Stomach (tissue), 9 donors: Measurements from ENCODE around the gene TMTC1. TPM values are rescaled to one million over a fixed set of nuclear protein-coding genes. Genes with fewer than 3 reads are reported as not detected.

ENCODE experiments used
- DNase-seq, 2 donors: peaks; one replicate each; pipeline versions ENCODE4 v3.0.0 to v3.0.0-alpha.2; 2013 to 2019
- H3K27ac ChIP-seq, 5 donors: fragments of 200-600 bp in 4 of 5; sonication (generic) in 4 of 5; one replicate each; pipeline ENCODE4 v1.5.1; 2013 to 2019; ENCODE audit warnings: mild to moderate bottlenecking in 1 of 5, moderate library complexity in 1 of 5
- H3K27me3 ChIP-seq, 3 donors: fragments of 200-600 bp; sonication (generic); one replicate each; pipeline ENCODE4 v1.5.1; 2017 to 2019; ENCODE audit warnings: mixed run types in 1 of 3
- H3K36me3 ChIP-seq, 4 donors: fragments of 200-600 bp; sonication (generic); 1 replicate in 3 of 4; 2 replicates in 1 of 4; pipeline ENCODE4 v1.5.1; 2016 to 2019
- H3K4me1 ChIP-seq, 4 donors: fragments of 200-600 bp; sonication (generic); one replicate each; pipeline ENCODE4 v1.5.1; 2016 to 2019
- H3K4me3 ChIP-seq, 4 donors: fragments of 200-600 bp; sonication (generic) in 3 of 4; one replicate each; pipeline ENCODE4 v1.5.1; 2016 to 2019; ENCODE audit warnings: mild to moderate bottlenecking in 1 of 4
- H3K9me3 ChIP-seq, 4 donors: fragments of 200-600 bp; sonication (generic); one replicate each; pipeline ENCODE4 v1.5.1; 2016 to 2019
- EP300 ChIP-seq: sonication (generic); formaldehyde crosslinking; IDR thresholded peaks from one replicate; pipeline ENCODE4 v1.6.1; 2017; ENCODE audit warnings: antibody characterized with exemption
- POLR2A ChIP-seq, 4 donors: fragments of 450-650 bp; IDR thresholded peaks; one replicate each; pipeline ENCODE4 v1.6.1; 2016; ENCODE audit warnings: antibody characterized with exemption in 4 of 4, control low read depth in 2 of 4, mild to moderate bottlenecking in 1 of 4, moderate library complexity in 1 of 4
- POLR2AphosphoS5 ChIP-seq, 3 donors: sonication (generic); formaldehyde crosslinking; IDR thresholded peaks; one replicate each; pipeline ENCODE4 v1.6.1; 2016; ENCODE audit warnings: antibody characterized with exemption in 3 of 3
- WGBS, 5 donors: extraction: QIAGEN DNeasy Blood & Tissue Kit in 3 of 5; methylation state at CpG; one replicate each; pipeline versions ENCODE4 v1.1.5 to v1.1.7; 2013 to 2018; 5-methylcytosine and 5-hydroxymethylcytosine counted together
- intact Hi-C: fragments of 100-400 bp; cut with DNase I; formaldehyde crosslinking; loops from one replicate; pipeline ENCODE4 v1.15.1; 2023; ENCODE audit warnings: low total_unique reads
- polyA plus RNA-seq, 3 donors: library from polyadenylated mRNA; stranded (reverse); fragments of 200-250 nt; gene quantifications; one replicate each; pipeline ENCODE4 v1.2.3, GENCODE V29; 2013
- total RNA-seq, 5 donors: library from RNA; depleted of rRNA; stranded (reverse); fragments of >200 nt; gene quantifications; one replicate each; pipeline versions ENCODE4 v1.1.0 to v1.2.3, GENCODE V29; 2014 to 2016
- TF ChIP-seq, protein P1 (sequence below), 7 experiments: fragments of 450-650 bp in 4 of 7; fragments of 200-600 bp in 3 of 7; sonication (generic) in 3 of 7; IDR thresholded peaks; one replicate each; pipeline ENCODE4 v1.5.1; 2016 to 2019; ENCODE audit warnings: antibody characterized with exemption in 7 of 7, control low read depth in 2 of 7, mild to moderate bottlenecking in 1 of 7
- donor health status: healthy with polysubstance abuse.
- donor health status: Bipolar disorder and iron deficiency.
- donor health status: healthy.

The TMTC1 gene
- total and polyA plus RNA-seq, 8 donors = 1.5 to 76.8 (median 19.1) TPM

DNA sequence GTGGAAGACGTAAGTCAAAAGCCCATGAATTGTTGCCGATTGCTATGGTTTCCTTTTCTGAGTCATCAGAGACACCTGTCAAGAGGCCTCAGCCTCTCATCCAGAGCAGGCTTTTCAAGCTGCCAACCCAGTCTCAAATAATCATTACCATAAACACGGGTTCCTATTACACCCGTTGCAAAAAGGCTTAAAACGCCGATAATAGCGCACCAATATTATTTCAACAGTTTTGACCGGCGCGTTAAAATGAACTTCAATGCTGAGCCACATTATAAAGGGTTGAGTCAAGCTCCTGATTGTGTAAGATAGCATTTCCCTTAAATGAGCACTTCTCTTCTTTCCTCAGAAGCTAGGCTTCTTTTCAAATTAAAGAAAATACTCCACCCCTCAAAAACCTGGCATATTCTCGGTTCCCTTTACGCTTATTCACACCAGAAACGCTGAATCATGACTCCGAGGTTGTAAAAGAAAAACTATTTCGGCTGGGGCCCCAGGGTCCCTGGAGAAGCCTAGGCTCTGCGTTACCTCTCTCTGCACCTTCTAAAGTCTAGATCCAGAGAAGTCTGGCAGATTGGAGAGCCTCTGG, 1.4 kb downstream of the TMTC1 start:
- peak overlapping the region; percentile 52 to 90 (median 85) for H3K27ac ChIP-seq
- peaks cover 6 to 25% (median 15%) of the 10 kb centered on the region in 4 donors for H3K4me1 ChIP-seq
- no peaks in the 10 kb centered on the region for H3K36me3 ChIP-seq
- peaks cover 0 to 48% (median 22%) of the 10 kb centered on the region in 3 donors for H3K27me3 ChIP-seq
- intact Hi-C loops = no loop called here
- WGBS, 5 donors = 6 to 11% (median 8%) methylated on average over 16 of the region's 16 CpGs
- DNase-seq = peak in 1 of 2 donors; percentile 41
- peaks cover 0 to 8% (median 0%) of the 10 kb centered on the region in 4 donors for H3K9me3 ChIP-seq
- peak overlapping the region; percentile 72 to 87 (median 80) for H3K4me3 ChIP-seq
- TF ChIP-seq, protein P1, sequence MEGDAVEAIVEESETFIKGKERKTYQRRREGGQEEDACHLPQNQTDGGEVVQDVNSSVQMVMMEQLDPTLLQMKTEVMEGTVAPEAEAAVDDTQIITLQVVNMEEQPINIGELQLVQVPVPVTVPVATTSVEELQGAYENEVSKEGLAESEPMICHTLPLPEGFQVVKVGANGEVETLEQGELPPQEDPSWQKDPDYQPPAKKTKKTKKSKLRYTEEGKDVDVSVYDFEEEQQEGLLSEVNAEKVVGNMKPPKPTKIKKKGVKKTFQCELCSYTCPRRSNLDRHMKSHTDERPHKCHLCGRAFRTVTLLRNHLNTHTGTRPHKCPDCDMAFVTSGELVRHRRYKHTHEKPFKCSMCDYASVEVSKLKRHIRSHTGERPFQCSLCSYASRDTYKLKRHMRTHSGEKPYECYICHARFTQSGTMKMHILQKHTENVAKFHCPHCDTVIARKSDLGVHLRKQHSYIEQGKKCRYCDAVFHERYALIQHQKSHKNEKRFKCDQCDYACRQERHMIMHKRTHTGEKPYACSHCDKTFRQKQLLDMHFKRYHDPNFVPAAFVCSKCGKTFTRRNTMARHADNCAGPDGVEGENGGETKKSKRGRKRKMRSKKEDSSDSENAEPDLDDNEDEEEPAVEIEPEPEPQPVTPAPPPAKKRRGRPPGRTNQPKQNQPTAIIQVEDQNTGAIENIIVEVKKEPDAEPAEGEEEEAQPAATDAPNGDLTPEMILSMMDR (IDR thresholded peaks at IDR 0.05) = no peak
- TF ChIP-seq POLR2AphosphoS5 (IDR thresholded peaks at IDR 0.05) = peak in 2 of 3 donors; percentile 26 to 48
- no peak for TF ChIP-seq POLR2A (IDR thresholded peaks at IDR 0.05)
- TF ChIP-seq EP300 = no peak

- peaks cover 6 to 25% (median 15%) of the 10 kb centered on the region in 4 donors for H3K4me1 ChIP-seq
- H3K27ac ChIP-seq = peak overlapping the region in 3 of 5 donors; percentile 85 to 90 (median 87)
- no peak for TF ChIP-seq EP300
- TF ChIP-seq, protein P1 (IDR thresholded peaks at IDR 0.05) = no peak
- no peak for TF ChIP-seq POLR2A (IDR thresholded peaks at IDR 0.05)
- no peak for TF ChIP-seq POLR2AphosphoS5 (IDR thresholded peaks at IDR 0.05)
- intact Hi-C loops = no loop called here
- no peak for DNase-seq
- WGBS, 5 donors = 50 to 58% (median 53%) methylated on average over 2 of the region's 2 CpGs
- H3K9me3 ChIP-seq = peaks cover 0 to 8% (median 0%) of the 10 kb centered on the region in 4 donors
- H3K36me3 ChIP-seq = no peaks in the 10 kb centered on the region
- H3K4me3 ChIP-seq = peak overlapping the region; percentile 72 to 87 (median 80)
- peaks cover 0 to 46% (median 21%) of the 10 kb centered on the region in 3 donors for H3K27me3 ChIP-seq
Observed at GRCh38 chr12:29781705-29782266, 2.0 kb downstream of the TMTC1 start.

DNA sequence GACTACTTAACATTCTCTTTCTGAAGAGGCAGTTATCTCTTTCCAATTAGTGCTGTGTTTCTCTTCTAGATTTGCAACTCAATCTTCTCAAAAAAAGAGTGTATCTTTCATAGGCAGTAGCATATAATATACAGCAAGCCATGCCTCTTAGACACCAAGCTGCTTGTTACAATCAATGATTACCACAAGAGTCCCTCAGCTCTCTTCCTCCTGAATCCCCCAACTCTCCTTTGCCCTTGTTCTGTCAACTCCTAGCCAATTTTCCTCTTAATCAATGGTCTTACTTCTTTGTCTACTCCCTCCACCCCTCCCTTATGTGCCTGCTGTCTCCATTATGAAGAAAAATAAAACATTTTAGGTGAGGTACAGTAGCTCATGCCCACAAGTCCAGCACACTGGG, 2.6 kb downstream of the TMTC1 start:
- peak overlapping the region; percentile 72 to 87 (median 80) for H3K4me3 ChIP-seq

GRCh38 chr12:29780084-29780483, 3.7 kb downstream of the TMTC1 start:
- intact Hi-C loops = no loop called here
- H3K9me3 ChIP-seq = peaks cover 0 to 8% (median 3%) of the 10 kb centered on the region in 4 donors
- peaks cover 6 to 25% (median 15%) of the 10 kb centered on the region in 4 donors for H3K4me1 ChIP-seq
- no peaks in the 10 kb centered on the region for H3K36me3 ChIP-seq
- DNase-seq = no peak
- TF ChIP-seq, protein P1 (IDR thresholded peaks at IDR 0.05) = no peak
- TF ChIP-seq EP300 (no peak), POLR2A (IDR thresholded peaks at IDR 0.05) (no peak), POLR2AphosphoS5 (IDR thresholded peaks at IDR 0.05) (no peak)
- H3K27ac ChIP-seq = no peak overlapping the region
- peaks cover 0 to 46% (median 21%) of the 10 kb centered on the region in 3 donors for H3K27me3 ChIP-seq
- no peak overlapping the region for H3K4me3 ChIP-seq

More for the DNA sequence above, 2.6 kb downstream of the TMTC1 start:
- H3K27ac ChIP-seq = peak overlapping the region in 2 of 5 donors; percentile 87 to 90
- DNase-seq = no peak
- peaks cover 6 to 25% (median 15%) of the 10 kb centered on the region in 4 donors for H3K4me1 ChIP-seq
- peaks cover 0 to 8% (median 0%) of the 10 kb centered on the region in 4 donors for H3K9me3 ChIP-seq
- TF ChIP-seq, protein P1 (IDR thresholded peaks at IDR 0.05) = no peak
- TF ChIP-seq POLR2A (IDR thresholded peaks at IDR 0.05) = no peak
- no peak for TF ChIP-seq POLR2AphosphoS5 (IDR thresholded peaks at IDR 0.05)
- TF ChIP-seq EP300 = no peak
- peaks cover 0 to 46% (median 21%) of the 10 kb centered on the region in 3 donors for H3K27me3 ChIP-seq
- no peaks in the 10 kb centered on the region for H3K36me3 ChIP-seq
- intact Hi-C loops = no loop called here
